GM12878 (cell line): Measurements from ENCODE around the gene PSMA8. TPM values are rescaled to one million over a fixed set of nuclear protein-coding genes. Genes with fewer than 3 reads are reported as not detected.

ENCODE experiments used
- ATAC-seq: fragments of 200-7000 bp; cut with Tn5 transposase; 3 replicates; pipeline ENCODE4 v1.9.1; 2020; ENCODE audit warnings: mild to moderate bottlenecking, moderate library complexity
- BruUV-seq: library from RNA; stranded (reverse); fragments of 400-500 nt; replicated peaks from 2 replicates; lab custom pipeline; 2021; lab: Mats Ljungman, UMichigan
- CTCF ChIA-PET: fragments of 300-600 bp; sonication (Branson Sonifier 250); formaldehyde crosslinking; extraction: SDS; loops from one replicate; lab custom pipeline; 2021; ENCODE audit warnings: inconsistent platforms; lab: Yijun Ruan, JAX
- POLR2A ChIA-PET: fragments of 350-600 bp; formaldehyde crosslinking; extraction: SDS; loops from one replicate; lab custom pipeline; 2021; ENCODE audit warnings: inconsistent platforms; lab: Charles Lee
- RAD21 ChIA-PET: fragments of 300-600 bp; sonication (Branson Sonifier 250); formaldehyde crosslinking; loops from one replicate; lab custom pipeline; 2023; ENCODE audit warnings: antibody characterized with exemption; ENCODE audit not compliant: unreplicated experiment; lab: Charles Lee
- SMC1A ChIA-PET: fragments of 300-600 bp; sonication (Branson Sonifier 250); formaldehyde crosslinking; loops from one replicate; lab custom pipeline; 2023; ENCODE audit not compliant: unreplicated experiment, uncharacterized antibody; lab: Charles Lee
- DNase-seq: peaks from one replicate; pipeline ENCODE4 v3.0.0-alpha.2; 2011; ENCODE audit warnings: low read depth, low spot score
- FAIRE-seq: peaks from 3 replicates; lab custom pipeline; 2011; peaks lifted over from hg19 to GRCh38; lab: Jason Lieb, UNC
- H2AFZ ChIP-seq: 2 replicates; pipeline ENCODE4 v1.6.0; 2011; ENCODE audit warnings: low read depth, low read length, control low read depth; ENCODE audit not compliant: control insufficient read depth
- H3K27ac ChIP-seq: 2 replicates; pipeline ENCODE4 v1.5.1; 2011; ENCODE audit warnings: control low read depth; ENCODE audit not compliant: control insufficient read depth, insufficient read depth
- H3K27me3 ChIP-seq, 2 experiments: replicated peaks in 1 of 2; 2 replicates each; pipeline versions ENCODE4 v1.6.0 to v1.6.1; 2011; ENCODE audit warnings: low read length in 1 of 2; ENCODE audit not compliant: control insufficient read depth in 2 of 2, insufficient read depth in 2 of 2
- H3K36me3 ChIP-seq, 2 experiments: 2 replicates each; pipeline ENCODE4 v1.5.1; 2011; ENCODE audit warnings: low read length in 1 of 2; ENCODE audit not compliant: control insufficient read depth in 2 of 2, insufficient read depth in 2 of 2
- H3K4me1 ChIP-seq: 2 replicates; pipeline ENCODE4 v1.6.1; 2011; ENCODE audit warnings: mild to moderate bottlenecking, low read length, moderate library complexity, mixed read lengths; ENCODE audit not compliant: control insufficient read depth, insufficient read depth
- H3K4me2 ChIP-seq: 2 replicates; pipeline ENCODE4 v1.6.0; 2011; ENCODE audit warnings: control low read depth; ENCODE audit not compliant: control insufficient read depth, insufficient read depth
- H3K4me3 ChIP-seq: fragments of 200-600 bp; sonication (generic); 2 replicates; pipeline ENCODE4 v1.5.1; 2016
- H3K79me2 ChIP-seq: 2 replicates; pipeline ENCODE4 v1.6.0; 2011; ENCODE audit warnings: low read length; ENCODE audit not compliant: control insufficient read depth, insufficient read depth
- H3K9ac ChIP-seq: 2 replicates; pipeline ENCODE4 v1.8.0; 2011; ENCODE audit warnings: low read length, control low read depth, mixed read lengths; ENCODE audit not compliant: control insufficient read depth, insufficient read depth
- H3K9me3 ChIP-seq: replicated peaks from 3 replicates; pipeline ENCODE4 v1.5.1; 2011; ENCODE audit warnings: mild to moderate bottlenecking, low read length; ENCODE audit not compliant: control insufficient read depth, insufficient read depth
- H4K20me1 ChIP-seq: 2 replicates; pipeline ENCODE4 v1.6.0; 2011; ENCODE audit not compliant: control insufficient read depth, insufficient read depth
- ESRRA ChIP-seq: IDR thresholded peaks from 2 replicates; pipeline ENCODE4 v1.6.1; 2012; ENCODE audit warnings: mild to moderate bottlenecking, low read length, improper control_type of control experiment
- IKZF2 ChIP-seq, 2 experiments: fragments of 450-650 bp; IDR thresholded peaks; 2 replicates each; pipeline ENCODE4 v1.6.1; 2017; ENCODE audit warnings: mild to moderate bottlenecking in 2 of 2, moderate library complexity in 2 of 2
- TCF3 ChIP-seq: IDR thresholded peaks from 2 replicates; pipeline ENCODE4 v1.6.1; 2012; ENCODE audit warnings: low read depth, mild to moderate bottlenecking, low read length, borderline replicate concordance; ENCODE audit not compliant: insufficient read depth
- WGBS: methylation state at CpG from one replicate; pipeline ENCODE4 v1.1.6; 2016; ENCODE audit warnings: low lambda C conversion rate; ENCODE audit not compliant: insufficient replicate concordance, insufficient coverage; ENCODE audit errors: missing lambda C conversion rate; 5-methylcytosine and 5-hydroxymethylcytosine counted together
- in situ Hi-C: fragments of 300-500 bp; cut with MboI; formaldehyde crosslinking; loops from 9 replicates; pipeline ENCODE4 v1.14.3; 2018; ENCODE audit warnings: mixed read lengths
- intact Hi-C: fragments of 100-400 bp; cut with micrococcal nuclease; formaldehyde crosslinking; loops from one replicate; pipeline ENCODE4 v1.14.2; 2022; ENCODE audit not compliant: unreplicated experiment
- polyA plus RNA-seq, 11 experiments: library from polyadenylated mRNA; depleted of rRNA in 4 of 11; unstranded in 6 of 11; stranded (reverse) in 5 of 11; fragments of >200 nt; fragmentation: Nextera tagmentation in 4 of 11; fragmentation: Illumina TruSeq in 1 of 11; extraction: Ambion mirVana in 4 of 11; extraction: Trizol in 1 of 11; gene quantifications; 1 replicate in 1 of 11; 2 replicates in 10 of 11; pipeline versions ENCODE4 v1.2.1 to v1.2.3, GENCODE V29; 2011 to 2016; ENCODE audit warnings: inconsistent platforms in 2 of 11, missing spikeins in 2 of 11, low read depth in 1 of 11
- total RNA-seq, 4 experiments: library from RNA; depleted of rRNA in 3 of 4; stranded (reverse); fragments of >200 nt in 3 of 4; fragmentation: Illumina TruSeq in 1 of 4; extraction: Trizol in 1 of 4; gene quantifications; 2 replicates each; pipeline versions ENCODE4 v1.2.1 to v1.2.3, GENCODE V29; 2013 to 2021
- TF ChIP-seq, protein P1 (sequence below), 3 experiments: IDR thresholded peaks in 2 of 3; conservative IDR thresholded peaks in 1 of 3; 2 replicates each; pipeline ENCODE4 v1.5.1; 2011; ENCODE audit warnings: low read depth in 3 of 3, low read length in 3 of 3, mild to moderate bottlenecking in 3 of 3, control low read depth in 2 of 3, moderate library complexity in 2 of 3, inconsistent platforms in 1 of 3, mixed read lengths in 1 of 3; ENCODE audit not compliant: control insufficient read depth in 2 of 3, insufficient read depth in 1 of 3; ENCODE audit errors: extremely low read depth in 1 of 3

Gene PSMA8
- total and polyA plus RNA-seq, 10 of the 15 experiments (the other 5 are each of a cell fraction or from before 2014, with no cell fraction given): 0.07 to 0.15 (median 0.09) TPM; not detected in 6

GRCh38 chr18:26228562-26229260 is 95.0 kb downstream of the PSMA8 start:
- TF ChIP-seq ESRRA: no peak
- no peak for TF ChIP-seq TCF3
- peak; percentile 13 to 36; a peak in 1 of 4 replicates for TF ChIP-seq IKZF2 (IDR thresholded peaks at IDR 0.05)
- TF ChIP-seq, protein P1, sequence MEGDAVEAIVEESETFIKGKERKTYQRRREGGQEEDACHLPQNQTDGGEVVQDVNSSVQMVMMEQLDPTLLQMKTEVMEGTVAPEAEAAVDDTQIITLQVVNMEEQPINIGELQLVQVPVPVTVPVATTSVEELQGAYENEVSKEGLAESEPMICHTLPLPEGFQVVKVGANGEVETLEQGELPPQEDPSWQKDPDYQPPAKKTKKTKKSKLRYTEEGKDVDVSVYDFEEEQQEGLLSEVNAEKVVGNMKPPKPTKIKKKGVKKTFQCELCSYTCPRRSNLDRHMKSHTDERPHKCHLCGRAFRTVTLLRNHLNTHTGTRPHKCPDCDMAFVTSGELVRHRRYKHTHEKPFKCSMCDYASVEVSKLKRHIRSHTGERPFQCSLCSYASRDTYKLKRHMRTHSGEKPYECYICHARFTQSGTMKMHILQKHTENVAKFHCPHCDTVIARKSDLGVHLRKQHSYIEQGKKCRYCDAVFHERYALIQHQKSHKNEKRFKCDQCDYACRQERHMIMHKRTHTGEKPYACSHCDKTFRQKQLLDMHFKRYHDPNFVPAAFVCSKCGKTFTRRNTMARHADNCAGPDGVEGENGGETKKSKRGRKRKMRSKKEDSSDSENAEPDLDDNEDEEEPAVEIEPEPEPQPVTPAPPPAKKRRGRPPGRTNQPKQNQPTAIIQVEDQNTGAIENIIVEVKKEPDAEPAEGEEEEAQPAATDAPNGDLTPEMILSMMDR (IDR thresholded peaks at IDR 0.05 in 2 of 3, conservative IDR thresholded peaks at IDR 0.05 in 1 of 3; ENCODE audit: control insufficient read depth in 2 of 3, extremely low read depth in 1 of 3, insufficient read depth in 1 of 3, low read depth in 3 of 3, low read length in 3 of 3): no peak
- intact Hi-C loops (loop anchor here (2.0 to 5.0 kb wide), 3 partner anchors 26 to 136 kb away; partner anchors contain the start of gene SS18), in situ Hi-C loops (no loop called here)
- H3K4me3 ChIP-seq: peak overlapping the region; percentile 72
- SMC1A ChIA-PET: interaction anchor here (1.2 kb wide), 1 partner anchor 23 kb away, joined by 3 read pairs; no protein-coding TSS in a partner anchor
- 0 out of 2 replicates have a peak overlapping the region, but pooled peaks have one; percentile 13 for H3K9ac ChIP-seq
- H3K27ac ChIP-seq: no peak overlapping the region
- H3K4me1 ChIP-seq: no peaks in the 10 kb centered on the region
- peak overlapping the region; percentile 71 for H3K4me2 ChIP-seq
- H3K9me3 ChIP-seq: peaks cover 3% of the 10 kb centered on the region; the same call in 2 of the 3 replicates
- H4K20me1 ChIP-seq: no peaks in the 10 kb centered on the region
- H3K79me2 ChIP-seq: peaks cover 55% of the 10 kb centered on the region
- H3K27me3 ChIP-seq: no peaks in the 10 kb centered on the region
- RAD21 ChIA-PET: interaction anchor here (1.0 kb wide), 1 partner anchor 13 kb away, joined by 3 read pairs; no protein-coding TSS in a partner anchor
- WGBS: 45% methylated on average over 6 of the region's 6 CpGs
- FAIRE-seq (no peak), DNase-seq (no peak), ATAC-seq (peak; percentile 4; the same call in 2 of the 3 replicates)
- POLR2A ChIA-PET: interaction anchor here (0.5 kb wide), 1 partner anchor 33 kb away, joined by 4 read pairs; no protein-coding TSS in a partner anchor
- no TSS peak for BruUV-seq
- H3K36me3 ChIP-seq: no peaks in the 10 kb centered on the region; a peak in 1 of 4 replicates
- H2AFZ ChIP-seq: no peak overlapping the region
- CTCF ChIA-PET: interaction anchor here (0.8 kb wide), 1 partner anchor 22 kb away, joined by 4 read pairs; no protein-coding TSS in a partner anchor
